HTR-8/SVneo (cell line): ENCODE measurements around the gene PCBP3.

Source experiments
- DNase-seq: peaks from one replicate; pipeline ENCODE4 v3.0.0; 2011; ENCODE audit warnings: low spot score, mixed read lengths; ENCODE audit not compliant: insufficient read length
- FAIRE-seq: peaks from 2 replicates; lab custom pipeline; 2011; peaks lifted over from hg19 to GRCh38; lab: Jason Lieb, UNC

Gene PCBP3

DNA sequence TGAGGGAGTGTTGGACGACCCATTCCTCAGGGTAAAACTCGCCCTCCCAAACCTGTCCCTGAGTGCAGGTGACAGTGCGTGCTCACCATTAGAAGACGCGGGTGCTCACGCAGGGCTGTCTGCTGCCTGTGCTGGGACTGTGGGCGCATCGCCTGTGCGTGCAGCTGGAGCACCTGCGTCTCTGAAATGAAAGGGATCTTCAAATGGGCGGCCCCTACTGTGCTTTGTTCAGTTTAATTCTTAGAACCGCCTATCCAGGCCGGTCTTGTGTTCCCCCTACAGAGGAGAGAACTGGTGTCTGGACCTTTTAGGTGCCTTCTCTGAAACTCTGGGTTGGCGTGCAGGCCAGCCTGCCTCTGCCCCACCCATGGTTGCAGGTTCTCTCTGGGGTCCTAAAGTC is 125.8 kb downstream of the PCBP3 start:
- no peak for DNase-seq
- FAIRE-seq, result no peak

- no peak for FAIRE-seq
- DNase-seq, result no peak
Measured at GRCh38 chr21:45769896-45770295, 126.4 kb downstream of the PCBP3 start.

GRCh38 chr21:45772180-45772579 is 128.7 kb downstream of the PCBP3 start:
- DNase-seq, result no peak
- no peak for FAIRE-seq

DNA sequence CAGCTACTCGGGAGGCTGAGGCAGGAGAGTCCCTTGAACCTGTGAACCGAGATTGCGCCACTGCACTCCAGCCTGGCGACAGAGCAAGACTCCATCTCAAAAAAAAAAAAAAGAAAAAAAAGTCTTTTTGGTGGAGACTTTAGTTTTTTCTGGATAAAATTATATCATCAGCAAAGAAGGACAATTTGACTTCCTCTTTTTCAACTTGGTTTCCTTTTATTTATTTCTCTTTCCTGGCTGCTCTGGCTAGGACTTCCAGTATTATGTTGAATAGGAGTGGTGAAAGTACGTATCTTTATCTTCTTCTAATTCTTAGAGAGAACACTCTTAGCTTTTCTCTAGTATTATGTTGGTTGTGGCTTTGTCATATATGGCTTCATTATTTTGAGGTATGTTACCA is 130.8 kb downstream of the PCBP3 start:
- FAIRE-seq (no peak), DNase-seq (no peak)

DNA sequence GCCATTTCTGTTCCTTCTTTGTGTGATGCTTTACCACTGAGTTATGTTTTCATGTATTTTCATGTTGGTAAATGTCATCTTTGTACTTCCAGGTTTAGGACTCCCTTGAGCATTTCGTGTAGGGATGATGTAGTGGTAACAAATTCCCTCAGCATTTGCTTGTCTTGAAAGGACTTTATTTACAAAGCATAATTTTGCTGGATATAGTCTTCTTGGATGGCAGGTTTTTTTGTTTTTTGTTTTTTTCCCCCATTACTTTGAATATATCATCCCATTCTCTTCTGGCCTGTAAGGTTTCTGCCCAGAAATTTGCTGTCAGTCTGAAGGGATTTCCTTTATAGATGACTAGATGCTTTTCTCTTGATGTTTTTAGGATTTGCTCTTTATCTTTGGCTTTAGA is 133.4 kb downstream of the PCBP3 start:
- FAIRE-seq, result no peak

DNA sequence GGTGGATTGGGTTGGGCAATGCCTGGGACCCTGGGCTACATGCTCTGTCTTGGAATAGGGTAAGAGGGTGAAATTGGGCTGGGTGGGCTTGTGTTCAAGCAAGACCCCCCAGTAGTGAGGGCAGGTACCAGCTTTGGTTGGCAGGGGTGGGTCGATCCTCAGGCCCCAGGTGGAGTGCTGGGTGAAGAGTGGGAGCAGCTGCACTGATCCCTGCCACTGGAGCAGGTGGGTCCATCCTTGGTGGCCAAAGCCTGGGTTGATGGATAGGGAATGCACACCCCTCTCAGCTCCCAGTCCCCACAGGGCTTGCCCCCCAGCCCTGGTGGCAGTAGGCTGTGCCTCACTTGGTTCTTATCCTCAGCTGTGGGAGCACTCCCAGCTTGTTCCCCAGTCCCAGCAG is 135.2 kb downstream of the PCBP3 start:
- FAIRE-seq (no peak), DNase-seq (no peak)

More for the DNA sequence above, 133.4 kb downstream of the PCBP3 start:
- no peak for DNase-seq

DNA sequence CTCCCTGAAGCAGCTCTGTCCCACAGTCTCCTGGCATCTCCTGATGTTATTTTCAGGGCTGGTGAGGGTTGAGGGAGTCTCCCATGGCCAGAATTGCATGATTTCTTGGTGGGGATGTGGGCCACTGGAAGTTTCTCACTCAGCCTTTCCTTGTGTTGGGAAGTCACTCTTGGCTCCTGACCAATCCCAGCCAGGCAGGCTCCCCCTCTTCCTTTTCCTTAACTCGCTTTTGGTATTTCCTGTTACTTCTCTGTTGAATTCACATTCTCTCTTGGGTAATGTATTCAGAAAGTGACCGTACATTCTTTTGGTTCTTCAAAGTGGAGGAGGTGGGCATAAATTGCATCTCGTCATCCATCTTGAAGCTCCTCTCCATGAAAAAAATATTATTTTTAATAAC is 135.7 kb downstream of the PCBP3 start:
- no peak for DNase-seq
- no peak for FAIRE-seq

GRCh38 chr21:45780647-45781046 is 137.1 kb downstream of the PCBP3 start:
- DNase-seq (no peak), FAIRE-seq (no peak)

GRCh38 chr21:45781741-45782140 is 138.2 kb downstream of the PCBP3 start:
- DNase-seq (no peak), FAIRE-seq (no peak)

GRCh38 chr21:45786660-45787059 is 143.1 kb downstream of the PCBP3 start:
- FAIRE-seq (no peak), DNase-seq (no peak)

- DNase-seq (no peak), FAIRE-seq (no peak)
Measured at GRCh38 chr21:45787371-45787770, 143.8 kb downstream of the PCBP3 start.

DNA sequence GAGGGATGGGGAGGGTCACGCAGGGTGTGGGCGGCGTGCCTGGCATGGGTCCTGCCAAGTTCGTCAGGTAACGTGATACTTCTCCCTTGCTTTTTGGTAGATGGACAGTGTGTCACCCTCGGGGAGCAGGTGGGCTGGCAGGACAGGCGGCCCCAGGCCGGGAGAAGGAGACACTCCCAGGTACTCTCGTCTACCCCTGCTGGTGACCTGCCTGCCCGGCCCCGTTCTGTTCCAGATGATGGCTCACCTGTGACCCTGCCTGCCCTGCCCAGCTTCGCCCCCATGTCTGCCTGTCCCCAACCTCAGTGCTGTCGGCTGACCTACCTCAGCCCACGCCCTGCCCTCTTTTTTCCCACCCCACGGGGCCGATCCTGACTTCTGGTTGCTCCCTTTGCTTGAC is 144.7 kb downstream of the PCBP3 start:
- DNase-seq (no peak), FAIRE-seq (no peak)

GRCh38 chr21:45788637-45789506 is 145.3 kb downstream of the PCBP3 start:
- DNase-seq (no peak), FAIRE-seq (peak; percentile 96)

DNA sequence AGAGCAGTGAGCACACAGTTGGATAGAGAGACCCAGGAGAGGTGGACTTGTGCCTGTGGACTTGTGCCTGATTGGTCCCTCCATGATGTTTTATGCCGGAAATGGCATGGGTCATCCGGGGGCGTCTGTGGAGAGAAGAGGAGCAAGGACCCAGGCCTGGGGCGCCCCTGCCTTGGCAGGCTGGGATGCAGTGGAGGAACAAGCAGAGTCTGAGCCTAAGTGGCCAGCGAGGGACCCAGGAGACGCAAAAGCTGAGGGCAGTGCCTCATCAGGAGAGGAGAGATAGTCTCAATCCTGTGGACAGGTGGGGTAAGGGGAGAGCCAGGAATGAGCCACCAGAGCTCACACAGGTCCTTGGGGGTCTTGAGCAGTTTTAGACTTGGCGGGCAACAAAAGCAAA is 146.9 kb downstream of the PCBP3 start:
- no peak for DNase-seq
- no peak for FAIRE-seq

GRCh38 chr21:45791562-45792418 is 148.3 kb downstream of the PCBP3 start:
- no peak for DNase-seq

GRCh38 chr21:45792682-45793383 is 149.3 kb downstream of the PCBP3 start:
- DNase-seq, result no peak
- FAIRE-seq, result no peak

More at GRCh38 chr21:45791562-45792418, 148.3 kb downstream of the PCBP3 start:
- FAIRE-seq, result no peak

GRCh38 chr21:45794027-45794426 is 150.5 kb downstream of the PCBP3 start:
- DNase-seq, result no peak

GRCh38 chr21:45796003-45796402 is 152.5 kb downstream of the PCBP3 start:
- no peak for FAIRE-seq
- DNase-seq, result no peak

More at GRCh38 chr21:45794027-45794426, 150.5 kb downstream of the PCBP3 start:
- FAIRE-seq, result no peak

- DNase-seq (no peak), FAIRE-seq (no peak)
Measured at GRCh38 chr21:45797338-45797737, 153.8 kb downstream of the PCBP3 start.

DNA sequence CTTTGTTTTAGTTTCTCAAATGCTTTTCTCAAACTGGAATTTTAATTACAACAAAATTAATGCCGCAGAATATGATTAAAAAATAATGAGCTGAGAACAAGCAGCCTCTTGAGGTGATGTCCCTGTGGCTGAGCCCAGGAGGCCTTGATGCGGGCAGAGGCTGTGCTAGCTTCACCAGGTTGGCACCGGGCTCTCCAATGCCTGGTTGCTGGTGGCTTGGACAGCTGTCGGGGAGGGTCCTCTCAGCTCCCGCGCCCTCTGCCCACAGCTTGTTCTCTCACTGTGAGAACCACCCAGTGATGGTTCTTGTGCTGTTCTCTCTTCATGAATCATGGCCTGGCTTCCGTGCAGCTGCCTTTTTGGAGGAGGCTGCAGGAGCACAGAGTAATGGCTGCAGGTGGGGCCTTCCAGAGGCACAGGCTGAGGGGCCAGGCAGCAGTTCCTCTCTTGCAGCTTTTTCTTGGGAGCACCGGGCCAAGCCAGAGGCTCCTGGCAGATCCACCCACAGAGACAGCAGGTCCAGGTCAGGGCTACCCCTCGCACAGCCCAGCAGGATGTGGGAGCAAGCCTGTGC is 156.3 kb downstream of the PCBP3 start:
- DNase-seq (no peak), FAIRE-seq (no peak)
